GM19193 (cell line): ENCODE data around the gene ZSWIM2.

Experiments
- POLR2A ChIP-seq: IDR thresholded peaks from 4 replicates; pipeline ENCODE4 v1.6.1; 2011; ENCODE audit not compliant: insufficient read depth, insufficient read length; ENCODE audit errors: extremely low read depth

Gene ZSWIM2, protein sequence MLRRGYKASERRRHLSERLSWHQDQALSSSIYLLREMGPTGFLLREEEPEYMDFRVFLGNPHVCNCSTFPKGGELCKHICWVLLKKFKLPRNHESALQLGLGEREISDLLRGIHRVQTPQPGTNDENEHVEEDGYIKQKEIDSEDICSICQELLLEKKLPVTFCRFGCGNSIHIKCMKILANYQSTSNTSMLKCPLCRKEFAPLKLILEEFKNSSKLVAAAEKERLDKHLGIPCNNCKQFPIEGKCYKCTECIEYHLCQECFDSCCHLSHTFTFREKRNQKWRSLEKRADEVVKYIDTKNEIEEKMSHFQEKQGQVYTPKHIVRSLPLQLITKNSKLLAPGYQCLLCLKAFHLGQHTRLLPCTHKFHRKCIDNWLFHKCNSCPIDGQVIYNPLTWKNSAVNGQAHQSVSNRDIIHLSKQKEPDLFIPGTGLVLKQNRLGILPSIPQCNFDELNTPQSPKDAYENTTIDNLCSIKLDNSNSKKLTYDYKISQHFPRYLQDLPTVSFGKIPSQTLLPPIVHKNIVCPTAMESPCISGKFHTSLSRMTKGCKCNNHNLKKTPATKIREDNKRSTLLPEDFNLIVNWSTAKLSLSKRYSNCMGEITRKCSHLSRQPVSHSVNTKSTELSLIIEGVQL

DNA sequence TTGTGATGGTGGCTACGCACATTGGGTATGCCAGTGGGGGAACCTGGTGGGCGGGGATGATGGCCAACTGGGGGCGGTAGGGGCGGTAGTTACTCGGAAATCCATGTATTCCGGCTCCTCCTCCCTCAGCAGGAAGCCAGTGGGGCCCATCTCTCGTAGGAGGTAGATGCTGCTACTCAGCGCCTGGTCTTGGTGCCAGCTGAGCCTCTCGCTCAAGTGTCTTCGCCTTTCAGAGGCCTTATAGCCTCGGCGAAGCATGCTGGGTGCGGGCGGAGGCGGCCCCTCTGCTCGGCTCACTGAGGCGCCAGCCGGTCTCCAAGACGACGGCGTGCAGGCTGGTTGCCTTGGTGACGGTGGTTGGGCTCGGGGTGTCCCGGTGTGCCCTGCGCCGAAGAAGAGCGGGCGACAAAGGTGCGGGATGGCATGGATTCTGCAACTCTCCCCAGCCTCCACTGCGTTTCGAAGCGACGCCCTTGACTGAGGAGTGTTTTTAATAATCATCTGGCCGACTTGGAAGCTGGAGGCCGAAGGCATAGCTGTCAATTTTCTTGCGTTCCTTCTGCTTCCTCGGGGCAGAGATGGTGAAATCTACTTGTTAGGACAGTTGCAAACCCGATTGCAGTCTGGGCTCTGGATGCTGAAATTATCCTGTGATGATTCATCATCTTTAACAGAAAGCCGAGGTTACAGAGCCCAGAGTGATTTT is at the start of gene ZSWIM2:
ZSWIM2 (minus strand) TSS at position 298 of the 706 bp plus-strand sequence; CDS start at position 258, 40 bp downstream.
- TF ChIP-seq POLR2A, result no peak

DNA sequence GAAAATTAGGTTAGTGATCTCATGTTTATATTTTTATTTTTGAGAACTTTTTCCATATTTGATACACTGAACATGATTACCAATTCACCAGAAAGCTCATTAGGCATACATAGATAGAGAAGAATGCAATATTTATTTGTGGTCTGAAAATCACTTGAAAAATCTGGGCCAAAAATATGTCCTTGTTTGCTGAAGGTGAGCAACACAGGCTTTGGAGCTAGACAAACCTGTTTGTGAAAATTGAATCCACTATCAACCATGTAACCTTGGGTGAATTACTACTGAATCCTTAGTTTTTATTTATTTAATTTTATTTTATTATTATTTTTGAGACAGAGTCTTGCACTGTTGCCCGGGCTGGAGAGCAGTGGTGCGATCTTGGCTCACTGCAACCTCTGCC is 46.5 kb upstream of the ZSWIM2 start:
- no peak for TF ChIP-seq POLR2A

DNA sequence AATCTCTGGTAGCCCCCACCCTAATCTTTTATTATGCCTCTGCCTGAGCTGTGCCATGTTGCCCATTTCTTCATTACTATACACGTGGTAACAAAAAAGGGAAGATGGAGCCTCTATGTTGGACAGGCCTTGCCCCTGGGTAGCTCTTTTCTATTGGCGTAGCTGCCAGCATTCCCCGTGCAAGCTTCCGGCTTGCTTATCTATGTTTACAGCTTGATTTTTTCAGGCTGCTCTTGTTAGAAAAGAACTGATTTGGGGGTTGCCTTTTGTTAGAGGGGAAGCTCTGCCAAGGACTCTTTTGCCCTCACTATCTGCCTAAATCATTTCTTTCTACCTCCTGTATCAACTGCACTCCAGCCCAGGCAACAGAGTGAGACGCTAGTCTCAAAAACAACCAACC is 45.5 kb upstream of the ZSWIM2 start:
- no peak for TF ChIP-seq POLR2A

DNA sequence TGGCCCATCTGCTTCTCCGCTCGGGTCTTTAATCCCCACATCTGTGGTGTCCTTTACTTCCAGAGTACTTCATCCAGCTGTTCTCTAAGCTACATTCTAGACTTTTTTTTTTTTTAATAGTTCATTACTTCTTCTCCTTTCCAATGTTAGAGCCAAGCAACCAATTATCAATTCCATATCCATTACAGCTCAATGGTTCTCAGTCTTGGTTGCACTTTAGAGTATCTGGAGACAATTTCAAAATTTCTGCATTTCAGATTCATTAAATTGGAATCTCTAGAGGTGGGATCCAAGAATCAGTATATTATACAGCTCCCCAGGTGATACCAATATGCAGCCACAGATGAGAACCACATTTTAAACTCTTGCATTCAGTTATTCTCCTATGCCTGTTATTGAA is 43.9 kb upstream of the ZSWIM2 start:
- no peak for TF ChIP-seq POLR2A

DNA sequence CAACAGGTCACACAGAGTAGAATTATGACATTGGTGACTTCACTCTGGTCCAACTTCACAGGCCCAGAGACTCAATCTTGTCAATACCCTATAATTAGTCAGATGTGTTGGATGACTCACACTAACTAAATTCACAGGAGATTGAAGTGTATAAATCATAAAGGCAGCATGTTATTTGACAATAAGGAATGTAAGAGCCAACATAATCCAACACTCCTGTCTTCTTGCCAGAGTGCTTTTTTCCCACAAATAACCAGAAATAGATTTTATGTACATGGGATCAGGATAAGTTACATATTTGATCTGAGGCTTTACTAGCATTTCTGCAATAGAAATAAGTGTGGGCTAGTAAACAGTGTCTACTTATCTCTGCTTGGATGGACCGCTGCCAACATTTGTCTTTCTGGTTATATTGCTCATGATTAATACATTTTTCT is 42.2 kb upstream of the ZSWIM2 start:
- TF ChIP-seq POLR2A, result no peak

DNA sequence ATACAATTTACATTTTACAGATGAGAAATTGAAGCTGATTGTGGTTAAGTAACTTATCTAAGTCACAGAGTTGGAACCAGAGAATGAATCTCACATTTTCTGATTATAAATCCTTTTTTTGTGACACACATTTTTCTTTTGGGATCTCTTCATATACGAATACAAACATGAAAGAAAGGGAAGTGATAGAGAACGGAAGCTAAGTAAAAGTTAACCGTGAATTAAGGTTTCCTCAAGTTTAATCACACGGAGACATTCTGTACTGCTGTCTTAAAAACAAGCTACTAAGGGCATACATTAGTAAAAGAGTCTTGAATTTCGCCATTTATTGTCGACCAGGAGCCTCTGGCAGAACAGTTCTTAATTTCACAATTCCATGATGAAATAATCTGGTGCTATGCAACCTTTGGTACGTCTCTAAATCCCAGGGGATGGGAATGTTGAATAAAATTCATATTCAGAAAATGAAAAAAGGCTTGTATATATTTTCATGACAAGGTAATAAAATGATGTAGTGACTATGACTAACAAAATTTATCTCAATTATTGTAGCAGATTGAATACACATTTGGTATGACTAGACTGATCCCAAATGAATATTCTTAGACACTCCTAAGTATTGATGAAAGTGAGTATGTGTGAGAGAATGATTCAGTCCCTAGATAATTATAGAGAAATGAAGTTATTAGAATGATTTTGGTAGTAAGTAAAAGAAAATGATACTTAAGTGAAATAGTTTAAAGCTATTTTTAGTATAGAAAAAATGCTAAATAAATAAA is 40.3 kb upstream of the ZSWIM2 start:
- no peak for TF ChIP-seq POLR2A

DNA sequence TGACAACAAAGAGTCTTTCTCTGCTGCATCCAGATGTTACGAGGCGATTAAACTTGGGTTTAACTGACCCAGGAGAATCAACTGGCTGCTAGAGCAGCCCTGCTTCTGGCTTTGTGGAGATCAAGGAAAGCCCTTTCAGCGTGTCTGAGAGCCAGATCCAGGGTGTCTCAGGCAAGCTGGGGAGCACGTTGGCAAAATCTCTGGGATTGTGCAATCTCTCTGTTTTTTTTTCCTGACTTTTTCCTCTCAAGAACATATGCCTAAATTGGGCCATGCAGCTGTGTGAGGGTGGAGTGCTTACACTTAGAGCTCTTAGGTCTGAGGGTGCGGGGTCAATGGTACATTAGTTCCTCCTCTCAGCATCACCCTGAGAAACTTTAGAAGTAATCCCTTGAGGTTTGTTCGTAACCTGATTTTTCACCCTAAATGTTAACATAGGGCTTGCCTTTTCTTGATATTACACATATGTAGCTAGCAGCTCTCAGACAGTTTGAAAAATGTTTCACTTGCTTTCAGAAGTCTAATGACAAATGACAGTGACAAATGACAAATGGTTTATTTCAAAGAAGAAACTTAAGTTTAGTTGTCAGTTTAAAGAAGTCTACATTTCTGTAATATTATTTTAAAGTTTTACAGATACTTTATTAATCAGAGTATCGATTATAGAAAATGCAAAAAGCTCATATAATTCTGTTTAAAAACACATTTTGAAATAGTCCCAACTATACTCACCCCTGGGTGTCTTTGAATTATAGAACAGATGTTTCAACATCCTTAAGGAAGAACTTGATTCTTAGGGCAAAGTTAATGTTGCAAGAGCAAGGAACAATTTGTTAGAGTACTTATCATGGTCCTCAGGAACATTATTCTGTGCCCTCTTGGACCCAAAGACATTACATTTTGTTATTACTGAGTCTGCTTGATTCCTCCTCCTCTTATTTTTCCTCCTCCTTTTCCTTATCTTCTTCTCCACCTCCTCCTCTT is 38.4 kb upstream of the ZSWIM2 start:
- no peak for TF ChIP-seq POLR2A

DNA sequence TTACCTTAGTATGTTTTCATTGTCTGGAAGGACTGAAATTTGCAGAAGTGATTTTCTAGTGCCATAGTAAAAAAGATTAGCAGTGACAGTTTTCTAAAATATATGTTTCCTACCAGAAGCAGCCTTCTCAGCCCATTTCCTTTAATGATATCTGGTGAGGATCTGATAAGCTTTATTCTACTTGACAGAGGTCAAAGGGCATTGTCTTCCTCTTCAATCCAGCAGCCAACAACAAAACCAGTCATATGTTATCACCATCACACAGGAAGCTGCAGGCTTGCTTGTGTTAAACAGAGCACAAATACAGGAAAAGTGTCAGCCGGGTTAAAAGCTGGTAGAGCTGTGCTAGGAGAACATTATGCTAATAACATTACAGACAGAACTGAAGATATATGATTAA is 35.6 kb upstream of the ZSWIM2 start:
- no peak for TF ChIP-seq POLR2A

DNA sequence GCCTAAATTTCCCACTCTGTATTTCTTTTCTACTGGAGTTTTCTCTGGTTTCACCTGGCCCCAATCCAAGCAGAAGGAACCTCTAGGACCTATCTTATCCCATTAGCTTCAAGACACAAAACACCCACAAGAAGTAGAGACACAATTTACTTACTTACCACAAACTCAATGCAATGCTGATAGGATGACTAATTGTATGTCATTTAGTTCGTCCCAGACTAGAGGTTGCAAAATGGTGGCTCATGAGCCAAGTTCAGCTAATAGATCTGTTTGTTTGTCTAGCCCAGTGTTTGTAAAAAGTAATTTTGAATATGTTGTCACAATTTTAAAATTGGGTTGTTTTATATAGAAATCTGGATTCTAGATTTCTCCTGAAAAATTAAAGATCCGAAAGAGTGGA is 34.7 kb upstream of the ZSWIM2 start:
- no peak for TF ChIP-seq POLR2A

DNA sequence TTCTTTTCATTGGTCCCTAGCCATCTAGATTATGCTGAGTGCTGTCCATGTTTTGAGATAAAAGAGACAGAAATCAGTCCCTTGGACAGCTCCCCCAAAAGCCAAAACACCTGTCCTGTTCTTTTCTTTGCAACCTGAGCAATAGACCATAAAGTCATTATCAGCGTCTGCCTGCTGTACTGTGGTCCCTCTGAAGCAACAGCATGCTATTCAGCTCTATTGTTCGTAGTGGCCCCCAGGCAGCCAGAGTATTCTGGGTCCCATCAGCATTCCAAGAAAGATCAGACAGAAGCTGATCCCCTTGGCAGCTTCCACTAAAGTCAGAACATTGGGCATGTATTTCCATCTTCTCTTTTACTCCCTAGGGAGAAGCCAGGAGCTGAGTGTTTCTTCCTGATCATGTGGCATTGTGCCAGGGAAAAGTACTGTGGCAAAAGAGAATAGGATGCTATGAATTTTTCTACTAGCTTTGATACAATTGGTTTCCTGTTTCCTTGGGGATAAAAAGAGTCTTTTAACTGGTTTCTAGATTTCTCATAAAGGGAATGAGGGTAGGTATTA is 33.6 kb upstream of the ZSWIM2 start:
- TF ChIP-seq POLR2A, result no peak

DNA sequence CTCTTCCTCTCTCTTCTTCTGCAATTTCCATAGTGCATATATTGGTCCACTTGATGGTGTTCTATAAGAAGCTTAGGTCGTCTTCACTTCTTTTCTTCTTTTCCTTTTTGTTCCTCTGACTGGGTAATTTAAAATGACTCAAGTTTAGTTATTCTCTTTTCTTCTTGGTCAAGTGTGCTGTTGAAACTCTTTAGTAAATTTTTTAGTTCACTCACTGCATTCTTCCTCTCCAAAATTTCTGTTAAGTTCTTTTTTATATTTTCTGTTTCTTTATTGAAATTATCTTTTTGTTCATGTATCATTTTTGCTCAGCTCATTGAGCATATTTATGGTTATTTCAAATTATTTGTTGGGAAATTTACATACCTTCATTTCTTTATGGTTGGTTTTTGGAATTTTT is 32.7 kb upstream of the ZSWIM2 start:
- TF ChIP-seq POLR2A, result no peak

DNA sequence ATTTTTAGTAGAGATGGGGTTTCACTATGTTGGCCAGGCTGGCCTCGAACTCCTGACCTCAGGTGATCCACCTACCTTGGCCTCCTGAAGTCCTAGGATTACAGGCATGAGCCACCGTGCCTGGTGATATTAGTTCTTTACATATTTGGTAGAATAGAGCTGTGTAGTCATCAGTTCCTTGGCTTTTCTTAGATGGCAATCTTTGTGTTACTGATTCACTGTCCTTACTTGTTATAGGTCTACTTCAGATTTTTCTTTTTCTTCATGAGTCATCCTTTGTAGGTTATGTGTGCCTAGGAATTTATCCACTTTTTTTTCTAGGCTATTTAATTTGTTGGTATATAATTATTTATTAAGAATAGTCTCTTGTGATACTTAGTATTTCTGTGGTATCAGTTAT is 30.3 kb upstream of the ZSWIM2 start:
- no peak for TF ChIP-seq POLR2A

DNA sequence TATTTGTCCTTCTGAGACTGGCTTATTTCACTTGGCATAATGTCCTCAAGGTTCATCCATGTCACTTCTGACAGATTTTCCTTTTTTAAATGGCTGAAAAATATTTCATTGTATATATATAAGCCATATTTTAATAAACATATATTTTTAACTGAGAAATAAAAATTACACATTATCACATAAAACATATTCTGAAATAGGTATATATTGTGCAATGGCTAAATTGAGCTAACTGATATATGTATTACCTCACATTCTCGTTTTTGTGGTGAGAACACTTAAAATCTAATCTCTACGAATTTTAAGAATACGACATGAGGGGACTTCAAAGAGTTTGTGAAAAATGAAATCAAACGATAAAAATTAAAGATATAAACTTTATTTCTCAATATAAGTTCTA is 25.7 kb upstream of the ZSWIM2 start:
- TF ChIP-seq POLR2A, result no peak
